SIG-M5 (cell line): Measurements from ENCODE around the gene APOC4.
"Not testable (repeated sequence)": the region's sequence is repeated elsewhere in the genome, so short reads cannot be mapped to it uniquely, and the experiment has no call there.

Source experiments
- DNase-seq: peaks from one replicate; lab custom pipeline; 2025; lab: John Stamatoyannopoulos, UW

The APOC4 gene

DNA sequence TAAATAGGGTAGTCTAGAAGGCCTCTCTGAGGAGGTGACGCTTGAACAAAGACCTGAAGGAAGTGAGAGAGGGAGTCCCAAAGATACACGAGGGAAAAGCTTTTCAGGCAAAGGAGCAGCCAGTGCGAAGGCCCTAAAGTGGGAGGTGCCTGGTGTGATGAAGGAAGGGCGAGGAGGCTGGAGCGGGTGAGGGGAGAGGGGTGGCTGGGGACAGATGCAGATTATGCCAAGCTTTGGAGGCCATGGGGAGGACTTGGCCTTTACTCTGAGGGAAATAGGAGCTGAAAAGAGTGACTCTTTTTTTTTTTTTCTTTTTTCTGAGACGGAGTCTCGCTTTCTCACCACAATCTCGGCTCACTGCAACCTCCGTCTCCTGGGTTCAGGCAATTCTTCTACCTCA is 16.1 kb downstream of the APOC4 start:
- DNase-seq, result no peak

DNA sequence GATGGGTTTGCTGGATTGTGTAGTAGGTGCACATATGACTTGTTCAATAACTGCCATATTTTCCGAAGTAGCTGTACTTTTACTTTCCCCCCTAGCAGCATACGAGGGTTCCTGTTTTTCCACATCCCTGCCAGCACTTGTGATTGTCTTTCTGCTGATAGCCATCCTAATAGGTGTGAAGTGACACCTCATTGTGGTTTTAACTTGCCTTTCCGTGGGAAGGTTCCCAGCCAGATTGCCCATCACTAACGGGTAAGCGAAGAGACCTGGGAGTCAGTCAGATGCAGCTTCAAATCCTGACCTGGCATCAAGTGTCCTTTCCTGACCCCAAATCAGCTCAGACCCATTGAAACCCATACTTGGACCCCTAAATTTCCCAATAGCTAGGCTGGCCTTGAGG is 17.7 kb downstream of the APOC4 start:
- DNase-seq, result no peak

DNA sequence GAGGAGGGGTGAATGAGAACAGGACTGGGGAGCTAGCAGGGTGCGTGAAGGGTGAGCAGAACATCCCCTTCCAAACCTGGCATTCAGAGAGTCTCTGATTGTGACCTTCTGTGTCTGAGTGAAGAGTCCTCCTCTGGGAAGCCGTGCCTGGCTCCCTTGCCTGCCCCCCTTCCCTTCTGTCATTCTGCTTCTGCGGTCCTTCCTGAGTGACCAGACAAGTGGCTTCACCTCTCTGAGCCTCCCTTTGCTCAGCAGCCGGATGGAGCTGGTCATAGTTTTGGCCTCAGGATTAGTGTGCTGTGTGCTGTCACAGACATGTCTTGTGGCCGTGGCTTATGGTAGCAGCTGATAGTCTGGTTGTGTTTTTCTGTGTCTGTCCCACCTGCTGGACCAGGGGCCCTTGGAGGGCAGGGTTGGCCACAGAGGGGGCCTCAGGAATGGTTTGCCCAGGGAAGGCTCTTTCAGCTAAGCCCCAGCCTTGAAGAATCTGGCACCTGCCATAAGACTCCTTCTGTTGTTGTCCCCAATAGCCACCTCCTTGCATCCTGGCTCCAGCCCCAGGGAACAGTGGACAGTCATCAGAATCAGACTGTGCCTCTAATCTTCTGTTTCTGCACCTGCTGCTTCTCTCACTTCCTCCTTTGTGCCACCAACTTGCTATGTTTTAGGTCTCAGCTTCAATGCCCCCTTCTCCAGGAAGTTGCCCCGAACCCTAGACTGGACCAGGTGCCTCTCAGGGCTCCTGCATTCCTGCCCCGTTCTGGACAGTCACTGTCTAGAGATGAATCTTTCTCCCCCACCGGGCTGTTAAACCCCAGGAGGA is 19.1 kb downstream of the APOC4 start:
- DNase-seq, result no peak

DNA sequence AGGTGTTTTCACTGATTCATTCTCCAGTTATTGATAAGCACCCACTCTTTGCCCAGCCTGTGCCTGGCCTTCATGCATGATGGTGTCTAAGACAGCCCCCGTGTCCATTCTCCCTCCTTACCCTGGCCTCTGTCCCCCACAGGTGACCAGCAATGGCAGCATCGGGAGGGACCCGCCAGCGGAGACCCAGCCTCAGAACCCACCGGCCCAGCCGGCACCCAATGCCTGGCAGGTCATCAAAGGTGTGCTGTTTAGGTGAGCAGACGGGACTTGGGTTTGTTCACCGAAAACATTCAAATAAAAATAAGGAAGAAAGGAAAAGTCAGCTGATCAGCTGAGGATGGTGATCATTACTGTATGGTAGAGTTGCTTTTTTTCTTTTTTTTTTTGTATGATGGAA is 19.8 kb downstream of the APOC4 start:
- DNase-seq, result no peak

DNA sequence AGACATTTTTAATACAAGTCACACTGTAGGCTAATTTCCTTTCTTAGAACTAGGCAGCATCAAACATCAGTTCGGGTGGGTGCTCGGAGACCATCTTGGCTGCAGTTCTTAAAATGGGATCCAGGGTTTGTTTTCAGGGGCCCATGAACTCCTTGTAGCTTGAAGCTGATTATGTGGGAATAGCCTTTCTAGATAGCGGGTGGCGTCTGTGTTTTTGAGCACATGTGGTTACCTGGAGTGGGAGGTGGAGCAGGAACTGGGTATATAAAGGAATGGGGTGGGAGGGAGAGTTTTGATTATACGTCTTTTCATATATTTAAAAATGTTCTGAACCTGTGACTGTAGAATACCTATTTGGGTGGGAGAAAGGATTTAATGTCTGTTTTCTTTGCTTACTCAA is 26.1 kb downstream of the APOC4 start:
- no peak for DNase-seq

DNA sequence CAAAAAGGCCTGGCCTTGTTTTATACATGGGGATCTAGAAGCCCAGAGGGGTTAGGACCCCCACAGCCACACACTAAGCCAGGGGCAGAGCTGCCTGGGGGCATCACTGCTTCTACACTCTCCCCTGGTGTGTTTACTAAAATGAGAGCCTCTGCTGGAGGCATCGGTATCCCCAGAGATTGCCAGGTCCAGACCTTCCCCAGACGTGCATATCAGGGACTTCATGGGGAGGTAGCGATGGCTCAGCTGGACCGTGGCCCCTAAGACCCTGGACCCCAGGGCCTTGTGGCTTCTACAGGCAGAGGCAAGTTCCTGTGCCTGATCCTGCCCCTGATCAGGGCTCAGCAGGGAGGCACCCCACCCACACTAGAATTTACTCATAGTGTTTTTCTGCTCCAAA is 26.6 kb downstream of the APOC4 start:
- DNase-seq, result no peak

DNA sequence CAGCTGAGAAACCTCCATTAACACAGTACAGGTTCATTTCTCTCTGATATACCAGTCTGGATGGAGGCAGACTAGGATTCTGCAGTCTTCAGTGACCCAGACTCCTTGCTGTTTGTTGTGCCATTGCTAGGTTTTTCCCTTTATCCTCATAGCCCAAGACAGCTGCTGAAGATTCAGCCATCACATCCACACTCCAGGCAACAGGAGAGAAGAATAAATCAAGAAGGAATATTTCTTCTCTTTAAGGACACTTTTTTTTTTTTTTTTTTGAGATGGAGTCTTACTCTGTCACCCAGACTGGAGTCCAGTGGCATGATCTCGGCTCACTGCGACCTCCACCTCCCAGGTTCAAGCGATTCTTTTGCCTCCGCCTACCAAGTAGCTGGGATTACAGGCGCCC is 27.4 kb downstream of the APOC4 start:
- no peak for DNase-seq

DNA sequence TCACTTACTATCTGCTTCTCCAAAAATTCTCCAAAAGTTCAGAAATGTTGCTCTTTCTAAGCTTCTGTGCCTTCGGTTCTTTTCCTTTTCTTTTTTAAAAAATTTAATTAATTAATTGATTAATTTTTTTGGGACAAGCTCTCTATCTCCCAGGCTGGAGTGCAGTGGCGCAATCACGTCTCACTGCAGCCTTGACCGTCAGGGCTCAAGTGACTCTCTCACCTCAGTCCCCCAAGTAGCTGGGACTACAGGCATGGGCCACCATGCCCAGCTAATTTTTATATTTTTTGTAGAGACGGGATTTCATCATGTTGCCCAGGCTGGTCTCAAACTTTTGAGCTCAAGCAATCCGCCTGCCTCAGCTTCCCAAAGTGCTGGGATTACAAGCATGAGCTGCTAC is 29.4 kb downstream of the APOC4 start:
- not testable (repeated sequence) for DNase-seq

DNA sequence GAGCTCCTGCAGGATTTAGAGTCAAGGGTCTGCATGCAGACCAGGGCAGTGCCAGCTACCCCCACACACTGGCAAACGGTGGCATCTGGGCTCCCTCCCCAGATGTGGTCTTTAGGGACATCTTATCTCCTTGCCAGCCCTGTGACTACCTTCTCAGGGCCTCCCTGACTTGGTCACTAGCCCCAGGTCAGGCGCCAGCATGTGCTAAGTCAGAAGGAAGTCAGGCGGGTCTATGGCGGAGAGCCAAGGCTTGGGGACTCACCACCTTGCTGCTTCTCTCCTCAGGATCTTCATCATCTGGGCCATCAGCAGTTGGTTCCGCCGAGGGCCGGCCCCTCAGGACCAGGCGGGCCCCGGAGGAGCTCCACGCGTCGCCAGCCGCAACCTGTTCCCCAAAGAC is 30.8 kb downstream of the APOC4 start:
- DNase-seq, result no peak

DNA sequence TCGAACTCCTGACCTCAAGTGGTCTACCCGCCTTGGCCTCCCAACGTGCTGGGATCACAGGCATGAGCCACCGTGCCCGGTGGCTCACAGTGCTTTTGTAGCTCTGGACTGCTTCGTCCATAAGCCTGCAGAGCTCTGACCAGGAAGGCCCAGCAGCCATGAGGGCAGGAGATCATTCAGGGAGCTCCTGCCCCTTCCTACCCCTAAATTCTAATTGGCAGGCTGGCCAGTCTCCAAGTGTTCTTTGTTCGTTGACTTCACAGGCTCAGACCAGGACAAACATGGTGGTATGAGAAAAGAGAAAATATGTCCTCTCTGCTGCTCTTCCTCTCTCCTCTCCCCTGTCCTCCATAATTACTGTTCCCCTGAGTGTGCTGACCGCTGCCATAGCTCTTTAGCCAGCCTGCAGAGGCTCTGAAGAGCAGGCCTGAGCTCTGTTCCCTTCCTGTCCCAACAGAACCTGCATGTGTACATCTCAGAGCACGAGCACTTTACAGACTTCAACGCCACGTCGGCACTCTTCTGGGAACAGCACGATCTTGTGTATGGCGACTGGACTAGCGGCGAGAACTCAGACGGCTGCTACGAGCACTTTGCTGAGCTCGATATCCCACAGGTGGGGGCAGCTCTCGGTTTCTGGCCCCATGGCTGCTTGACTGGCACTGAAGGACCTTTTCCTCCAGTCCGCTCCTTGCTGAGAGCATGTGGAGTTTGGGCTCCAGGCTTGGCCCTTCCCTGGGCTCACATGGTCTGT is 32.1 kb downstream of the APOC4 start:
- DNase-seq, result no peak

DNA sequence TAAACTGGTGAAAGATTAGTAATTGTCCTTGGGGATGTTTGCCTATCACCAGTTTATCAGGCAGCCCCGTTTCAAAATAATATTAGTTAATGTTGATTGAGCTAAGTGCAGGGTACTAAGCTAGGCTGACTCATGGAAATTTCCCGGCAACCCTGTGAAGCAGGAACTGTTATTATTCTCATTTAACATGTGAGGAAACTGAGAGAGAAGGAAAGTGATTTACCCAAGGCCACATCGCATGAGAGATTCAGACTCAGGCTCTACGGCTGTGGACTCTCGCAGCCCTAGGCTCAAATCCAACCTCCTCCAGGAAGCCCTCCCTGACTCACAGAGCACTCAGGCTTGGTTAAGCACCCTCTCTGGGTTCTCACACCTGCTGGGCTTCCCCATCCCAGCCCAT is 32.8 kb downstream of the APOC4 start:
- DNase-seq, result no peak

DNA sequence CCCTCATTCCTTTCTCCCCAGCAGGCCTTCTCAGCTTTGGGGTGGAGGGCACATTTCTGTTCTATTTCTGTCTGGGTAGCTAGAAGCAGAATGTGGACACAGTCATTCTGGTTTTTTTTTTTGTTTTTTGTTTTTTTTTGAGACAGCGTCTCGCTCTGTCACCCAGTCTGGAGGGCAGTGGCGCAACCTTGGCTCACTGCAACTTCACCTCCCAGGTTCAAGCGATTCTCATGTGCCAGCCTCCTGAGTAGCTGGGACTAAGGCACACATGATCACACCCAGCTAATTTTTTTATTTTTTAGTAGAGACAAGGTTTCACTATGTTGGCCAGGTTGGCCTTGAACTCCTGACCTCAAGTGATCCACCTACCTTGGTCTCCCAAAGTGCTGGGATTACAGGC is 33.4 kb downstream of the APOC4 start:
- no peak for DNase-seq

DNA sequence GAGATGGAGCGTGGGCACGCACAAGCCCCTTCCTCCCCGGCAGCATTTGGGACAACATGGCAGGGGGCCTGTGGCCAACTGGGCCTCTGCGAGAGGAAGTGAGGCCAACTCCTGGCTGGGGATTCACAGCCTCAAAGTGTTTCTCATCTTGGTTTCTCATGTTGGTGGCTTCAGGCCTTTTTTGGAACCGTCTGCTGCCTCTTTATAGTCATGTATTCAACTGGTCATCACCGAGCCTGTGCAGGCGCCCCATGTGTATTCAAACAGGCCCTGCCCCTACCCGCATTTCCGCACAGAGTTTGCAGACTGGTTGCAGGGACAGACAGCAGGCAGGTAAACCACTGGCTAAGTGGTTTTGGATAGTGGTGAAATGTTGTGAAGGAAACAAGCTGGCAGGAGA is 42.0 kb downstream of the APOC4 start:
- no peak for DNase-seq

DNA sequence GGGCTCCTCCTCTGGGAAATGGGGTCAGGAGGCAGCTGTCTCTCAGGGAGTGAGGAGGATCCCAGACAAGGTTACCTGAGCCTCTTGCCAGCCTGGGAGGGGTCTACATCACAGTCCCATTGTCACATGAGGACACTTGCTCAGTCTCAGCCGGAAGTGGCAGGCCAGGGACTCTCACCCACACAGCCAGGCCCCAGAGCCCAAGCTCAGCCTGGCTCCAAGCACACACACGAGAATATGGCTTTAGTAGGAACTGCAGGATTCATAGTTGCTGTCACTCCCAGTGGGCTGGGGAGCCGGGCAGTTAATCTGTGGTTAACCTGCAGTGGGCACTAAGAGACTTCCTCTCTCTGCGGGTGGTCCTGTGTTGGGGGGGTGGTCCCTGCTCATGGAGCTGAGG is 43.4 kb downstream of the APOC4 start:
- DNase-seq, result no peak

DNA sequence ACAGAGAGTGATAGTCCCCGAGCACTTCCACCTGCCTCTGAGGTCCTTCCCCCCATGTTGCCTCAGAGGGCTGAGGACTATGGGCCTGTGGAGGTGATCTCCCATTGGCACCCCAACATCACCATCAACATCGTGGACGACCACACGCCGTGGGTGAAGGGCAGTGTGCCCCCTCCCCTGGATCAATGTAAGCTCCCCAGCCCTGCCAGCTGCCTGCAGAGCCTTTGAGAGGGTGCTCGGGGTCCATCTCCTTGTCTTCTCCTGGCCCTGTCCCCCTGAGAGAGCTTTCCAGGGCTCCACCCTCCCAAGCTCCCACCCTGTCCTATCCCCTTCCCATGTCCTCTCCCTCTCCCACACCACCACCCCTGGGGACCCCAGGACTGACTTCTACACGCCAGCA is 44.4 kb downstream of the APOC4 start:
- no peak for DNase-seq

DNA sequence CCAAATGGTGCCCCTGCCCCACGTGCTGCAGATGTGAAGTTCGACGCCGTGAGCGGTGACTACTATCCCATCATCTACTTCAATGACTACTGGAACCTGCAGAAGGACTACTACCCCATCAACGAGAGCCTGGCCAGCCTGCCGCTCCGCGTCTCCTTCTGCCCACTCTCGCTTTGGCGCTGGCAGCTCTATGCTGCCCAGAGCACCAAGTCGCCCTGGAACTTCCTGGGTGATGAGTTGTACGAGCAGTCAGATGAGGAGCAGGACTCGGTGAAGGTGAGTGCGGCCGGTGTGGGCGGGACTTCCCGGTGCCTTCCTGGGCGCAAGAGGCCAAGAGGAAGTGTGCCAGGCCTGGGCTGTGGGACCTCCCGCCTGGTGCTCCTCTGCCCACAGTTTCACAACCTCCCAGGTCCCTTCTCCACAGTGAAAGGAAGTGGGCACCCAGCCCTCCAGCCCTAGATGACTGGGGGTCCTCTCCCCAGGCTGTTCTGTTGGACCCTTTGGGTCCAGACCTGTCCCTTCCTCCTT is 45.2 kb downstream of the APOC4 start:
- DNase-seq, result no peak

DNA sequence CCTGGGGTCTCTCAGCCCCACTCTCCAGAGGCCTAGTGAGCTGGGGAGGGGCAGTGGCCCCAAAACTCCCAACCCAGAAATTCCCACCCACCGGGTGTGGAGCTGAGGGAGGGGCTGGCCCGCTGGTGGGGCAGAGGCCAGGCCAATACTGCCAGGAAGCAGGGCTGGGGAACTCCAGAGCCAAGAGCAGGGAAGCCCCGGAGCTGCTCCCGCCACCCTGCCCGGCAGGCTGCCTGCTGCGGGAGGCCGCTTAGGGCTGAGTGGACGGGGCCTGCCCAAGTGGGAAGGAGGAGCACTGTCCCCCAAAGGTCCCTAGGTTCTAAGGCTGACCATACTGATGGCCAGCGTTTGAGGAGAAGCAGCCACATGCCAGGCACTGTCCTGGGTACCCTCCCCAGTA is 46.2 kb downstream of the APOC4 start:
- no peak for DNase-seq

DNA sequence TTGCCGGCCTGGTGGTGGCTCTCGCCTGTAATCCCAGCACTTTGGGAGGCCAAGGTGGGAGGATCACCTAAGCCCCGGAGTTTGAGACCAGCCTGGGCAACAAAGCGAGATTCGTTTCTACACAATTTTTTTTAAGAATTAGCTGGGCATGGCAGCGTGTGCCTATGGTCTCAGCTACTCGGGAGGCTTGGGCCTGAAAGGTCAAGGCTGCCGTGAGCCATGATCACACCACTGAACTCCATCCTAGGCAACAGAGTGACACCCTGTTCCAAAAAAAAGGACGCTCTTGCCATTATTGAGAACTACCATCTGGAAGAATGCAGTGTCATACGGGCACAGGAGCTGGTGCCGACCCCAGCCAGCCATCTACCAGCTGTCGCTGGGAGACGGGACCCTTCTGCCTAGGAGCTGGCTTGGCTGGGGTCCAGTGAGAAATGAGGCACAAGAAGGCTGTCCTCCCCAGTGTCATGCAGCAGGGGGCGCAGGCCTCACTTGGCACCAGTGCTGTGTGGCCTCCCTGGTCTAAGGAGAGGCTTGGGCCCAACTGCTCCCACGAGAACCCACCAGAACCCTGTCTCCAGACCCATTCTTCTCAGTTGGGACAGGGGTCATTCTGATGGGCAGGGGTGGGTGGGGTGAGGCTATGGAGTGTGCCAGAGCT is 47.0 kb downstream of the APOC4 start:
- no peak for DNase-seq

DNA sequence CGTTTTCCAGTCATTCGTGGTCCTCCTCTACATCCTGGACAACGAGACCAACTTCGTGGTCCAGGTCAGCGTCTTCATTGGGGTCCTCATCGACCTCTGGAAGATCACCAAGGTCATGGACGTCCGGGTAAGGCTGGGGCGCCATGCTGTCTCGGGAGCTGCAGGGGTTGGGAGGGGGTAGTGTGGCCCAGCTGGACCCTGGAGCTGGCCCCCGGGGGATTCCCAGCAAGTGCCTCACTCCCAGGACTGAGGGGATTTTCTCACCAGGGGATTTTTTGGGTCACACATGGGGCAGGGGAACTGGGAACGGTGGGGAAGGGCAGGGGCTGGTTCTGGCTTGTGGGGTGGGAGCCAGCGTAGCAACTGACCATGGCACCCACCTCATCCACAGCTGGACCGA is 48.4 kb downstream of the APOC4 start:
- DNase-seq, result no peak

DNA sequence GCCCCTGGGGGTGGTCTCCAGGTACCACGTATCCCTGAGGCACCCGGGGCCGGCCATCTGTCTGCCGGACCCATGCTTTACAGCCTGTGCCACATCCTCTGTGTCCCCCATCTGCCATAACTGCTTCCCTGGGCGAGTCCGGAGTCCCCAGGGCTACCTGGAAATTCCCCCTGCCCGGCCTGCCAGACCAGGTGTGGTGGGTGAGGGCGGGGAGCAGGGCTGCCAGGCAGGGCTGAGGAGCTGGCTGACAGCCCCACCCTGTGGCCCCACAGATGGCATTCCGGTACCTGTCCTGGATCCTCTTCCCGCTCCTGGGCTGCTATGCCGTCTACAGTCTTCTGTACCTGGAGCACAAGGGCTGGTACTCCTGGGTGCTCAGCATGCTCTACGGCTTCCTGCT is 48.9 kb downstream of the APOC4 start:
- DNase-seq, result no peak

DNA sequence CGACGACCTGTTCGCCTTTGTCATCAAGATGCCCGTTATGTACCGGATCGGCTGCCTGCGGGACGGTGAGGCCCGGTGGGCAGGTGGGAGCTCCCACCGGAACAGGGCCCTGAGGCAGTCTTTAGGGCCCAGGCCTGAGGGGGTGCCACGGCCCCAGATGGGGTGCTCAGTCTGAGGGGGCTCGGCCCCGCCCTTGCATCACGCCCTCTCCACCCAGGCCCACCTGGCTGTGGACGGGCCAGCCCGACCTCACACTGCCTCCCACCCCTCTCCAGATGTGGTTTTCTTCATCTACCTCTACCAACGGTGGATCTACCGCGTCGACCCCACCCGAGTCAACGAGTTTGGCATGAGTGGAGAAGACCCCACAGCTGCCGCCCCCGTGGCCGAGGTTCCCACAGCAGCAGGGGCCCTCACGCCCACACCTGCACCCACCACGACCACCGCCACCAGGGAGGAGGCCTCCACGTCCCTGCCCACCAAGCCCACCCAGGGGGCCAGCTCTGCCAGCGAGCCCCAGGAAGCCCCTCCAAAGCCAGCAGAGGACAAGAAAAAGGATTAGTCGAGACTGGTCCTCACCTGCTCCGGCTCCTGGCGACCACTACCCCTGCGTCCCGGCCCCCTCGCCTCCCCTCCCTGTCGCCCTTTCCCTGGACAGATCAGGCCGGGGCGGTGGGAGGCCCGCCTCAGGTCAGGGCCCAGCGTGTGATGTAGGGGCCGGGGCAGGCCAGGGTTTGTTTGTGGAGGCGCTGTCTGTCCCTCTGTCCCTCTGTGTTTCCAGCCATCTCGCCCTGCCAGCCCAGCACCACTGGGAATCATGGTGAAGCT is 50.5 kb downstream of the APOC4 start:
- DNase-seq, result no peak

DNA sequence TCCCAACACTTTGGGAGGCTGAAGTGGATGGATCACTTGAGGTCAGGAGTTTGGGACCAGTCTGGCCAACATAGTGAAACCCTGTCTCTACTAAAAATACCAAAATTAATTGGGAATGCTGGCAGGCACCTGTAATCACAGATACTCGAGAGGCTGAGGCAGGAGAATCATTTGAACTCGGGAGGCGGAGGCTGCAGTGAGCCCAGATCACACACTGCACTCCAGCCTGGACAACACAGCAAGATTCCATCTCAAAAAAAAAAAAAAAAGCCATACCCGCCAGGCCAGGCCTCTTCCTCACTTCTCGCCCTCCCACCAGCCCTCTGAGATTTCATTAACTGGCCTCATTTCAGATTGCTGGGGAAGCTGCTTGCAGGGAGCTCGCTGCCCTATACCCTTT is 51.5 kb downstream of the APOC4 start:
- DNase-seq, result no peak
